ENCODE data around the gene GALNTL6.

DNA sequence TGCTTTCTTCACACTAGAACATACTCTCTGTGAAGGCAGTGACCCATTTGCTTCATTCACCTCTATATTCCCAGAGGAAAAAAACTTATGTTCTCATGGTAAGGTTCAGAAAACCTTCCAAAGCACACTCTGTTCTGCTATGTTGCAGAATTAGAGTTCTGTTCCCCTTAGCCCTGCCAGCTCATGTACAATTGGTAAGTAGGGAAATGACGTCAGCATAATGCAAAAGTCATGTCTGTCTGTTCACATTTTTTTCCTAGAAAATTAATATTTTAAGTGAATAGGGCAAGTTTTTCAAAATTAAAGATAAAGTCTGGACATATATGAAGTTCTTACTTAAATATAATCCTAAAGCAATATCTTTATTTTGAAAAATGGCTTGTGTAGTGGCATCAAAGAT, 443.6 kb downstream of the GALNTL6 start:
- TF ChIP-seq POLR2AphosphoS5 (IDR thresholded peaks at IDR 0.05): no peak
- TF ChIP-seq, protein P1, sequence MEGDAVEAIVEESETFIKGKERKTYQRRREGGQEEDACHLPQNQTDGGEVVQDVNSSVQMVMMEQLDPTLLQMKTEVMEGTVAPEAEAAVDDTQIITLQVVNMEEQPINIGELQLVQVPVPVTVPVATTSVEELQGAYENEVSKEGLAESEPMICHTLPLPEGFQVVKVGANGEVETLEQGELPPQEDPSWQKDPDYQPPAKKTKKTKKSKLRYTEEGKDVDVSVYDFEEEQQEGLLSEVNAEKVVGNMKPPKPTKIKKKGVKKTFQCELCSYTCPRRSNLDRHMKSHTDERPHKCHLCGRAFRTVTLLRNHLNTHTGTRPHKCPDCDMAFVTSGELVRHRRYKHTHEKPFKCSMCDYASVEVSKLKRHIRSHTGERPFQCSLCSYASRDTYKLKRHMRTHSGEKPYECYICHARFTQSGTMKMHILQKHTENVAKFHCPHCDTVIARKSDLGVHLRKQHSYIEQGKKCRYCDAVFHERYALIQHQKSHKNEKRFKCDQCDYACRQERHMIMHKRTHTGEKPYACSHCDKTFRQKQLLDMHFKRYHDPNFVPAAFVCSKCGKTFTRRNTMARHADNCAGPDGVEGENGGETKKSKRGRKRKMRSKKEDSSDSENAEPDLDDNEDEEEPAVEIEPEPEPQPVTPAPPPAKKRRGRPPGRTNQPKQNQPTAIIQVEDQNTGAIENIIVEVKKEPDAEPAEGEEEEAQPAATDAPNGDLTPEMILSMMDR (IDR thresholded peaks at IDR 0.05; ENCODE audit: poor library complexity, severe bottlenecking): no peak
- no peak for TF ChIP-seq RAD21 (conservative IDR thresholded peaks at IDR 0.05)
- no peak for TF ChIP-seq EZH2 (IDR thresholded peaks at IDR 0.05; ENCODE audit: borderline replicate concordance, insufficient read depth, low read length, poor library complexity, severe bottlenecking)
- no peak for TF ChIP-seq SMC3 (conservative IDR thresholded peaks at IDR 0.05; ENCODE audit: poor library complexity)
